HG02938 (cell line): ENCODE data around the gene DLG4.
"Not testable (repeated sequence)": the region's sequence is repeated elsewhere in the genome, so short reads cannot be mapped to it uniquely, and the experiment has no call there.

Source experiments
- ATAC-seq: cut with Tn5 transposase; IDR thresholded peaks from one replicate; pipeline ENCODE4 v1.9.1; 2021; ENCODE audit warnings: mild to moderate bottlenecking, moderate library complexity; ENCODE audit not compliant: unreplicated experiment

Gene DLG4

DNA sequence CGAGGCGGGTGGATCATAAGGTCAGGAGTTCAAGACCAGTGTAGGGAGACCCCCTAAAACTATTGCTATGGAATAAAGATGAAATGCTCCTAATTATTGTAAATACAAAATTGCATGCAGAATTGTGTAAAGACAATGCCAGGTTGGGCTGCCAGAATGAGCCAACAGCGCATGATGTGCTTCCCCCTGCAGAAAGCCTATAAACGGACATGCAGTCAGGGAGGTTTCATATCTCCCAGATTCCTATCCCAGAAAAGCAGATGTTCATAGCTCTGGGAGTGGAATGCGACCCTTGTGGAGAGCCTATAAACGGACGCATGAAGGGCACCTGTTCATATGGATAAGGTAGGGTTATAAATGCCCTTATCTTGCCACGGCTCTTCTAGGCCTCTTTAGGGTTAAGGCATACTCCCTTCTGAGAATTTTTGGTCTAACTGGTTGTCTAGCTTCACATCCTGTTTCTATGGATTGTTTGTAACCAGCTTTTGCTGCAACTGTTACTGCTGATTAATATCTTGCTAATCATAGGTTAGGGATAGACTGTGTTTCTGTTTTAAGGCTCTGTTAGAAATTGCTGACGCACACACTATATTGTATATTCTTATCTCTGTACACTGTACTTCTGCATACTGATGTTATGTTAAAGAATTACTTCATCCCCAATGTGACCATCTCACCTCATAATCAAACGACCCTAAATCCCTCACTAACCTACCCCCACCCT lies 50.6 kb downstream of the DLG4 start:
- not testable (repeated sequence) for ATAC-seq

DNA sequence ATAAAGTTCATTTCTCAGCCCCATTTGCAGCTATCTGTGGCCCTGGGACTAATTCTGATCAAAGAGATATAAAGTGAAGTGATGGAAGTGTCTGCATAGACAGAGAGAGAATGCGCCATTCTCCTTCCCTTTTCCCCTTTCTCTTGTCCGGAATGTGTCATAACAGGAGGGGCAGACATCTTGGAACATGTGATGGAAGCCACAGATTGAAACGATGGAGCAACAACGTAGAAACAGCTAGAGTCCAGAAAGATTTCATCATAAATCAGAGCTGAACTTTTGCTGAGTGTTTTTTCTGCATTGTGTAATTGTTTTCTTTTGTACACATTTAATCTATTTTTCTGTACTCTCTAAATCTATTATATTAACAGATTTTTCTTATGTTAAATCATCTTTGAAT lies 51.8 kb downstream of the DLG4 start:
- ATAC-seq: no peak

DNA sequence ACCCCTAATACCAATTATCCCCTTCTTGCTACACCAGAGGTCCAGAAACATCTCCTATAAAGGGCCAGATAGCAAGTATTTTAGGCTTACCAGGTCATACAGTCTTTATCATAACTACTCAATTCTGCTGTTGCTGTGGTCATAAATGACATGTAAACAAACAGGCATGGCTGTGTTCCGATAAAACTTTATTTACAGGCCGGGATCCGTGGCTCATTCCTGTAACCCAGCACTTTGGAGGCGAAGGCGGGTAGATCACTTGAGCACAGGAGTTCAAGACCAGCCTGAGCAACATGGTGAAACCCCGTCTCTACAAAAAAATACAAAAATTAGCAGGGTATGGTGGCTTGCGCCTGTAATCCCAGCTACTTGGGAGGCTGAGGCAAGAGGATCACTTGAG lies 52.8 kb downstream of the DLG4 start:
- no peak for ATAC-seq

DNA sequence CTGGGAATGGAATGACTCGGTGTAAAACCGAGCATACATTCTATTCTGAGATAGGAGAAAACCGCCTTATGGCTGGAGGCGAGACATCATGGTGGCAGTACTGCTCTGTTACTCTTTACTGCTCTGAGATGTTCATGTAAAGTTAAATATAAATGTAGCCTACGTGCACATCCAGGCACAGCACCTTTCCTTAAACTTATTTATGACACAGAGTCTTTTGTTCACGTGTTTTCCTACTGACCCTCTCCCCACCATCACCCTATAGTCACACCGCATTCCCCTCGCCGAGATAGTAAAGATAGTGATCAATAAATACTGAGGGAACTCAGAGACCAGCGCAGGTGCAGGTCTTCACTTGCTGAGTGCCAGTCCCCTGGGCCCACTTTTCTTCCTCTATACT lies 60.1 kb downstream of the DLG4 start:
- not testable (repeated sequence) for ATAC-seq

DNA sequence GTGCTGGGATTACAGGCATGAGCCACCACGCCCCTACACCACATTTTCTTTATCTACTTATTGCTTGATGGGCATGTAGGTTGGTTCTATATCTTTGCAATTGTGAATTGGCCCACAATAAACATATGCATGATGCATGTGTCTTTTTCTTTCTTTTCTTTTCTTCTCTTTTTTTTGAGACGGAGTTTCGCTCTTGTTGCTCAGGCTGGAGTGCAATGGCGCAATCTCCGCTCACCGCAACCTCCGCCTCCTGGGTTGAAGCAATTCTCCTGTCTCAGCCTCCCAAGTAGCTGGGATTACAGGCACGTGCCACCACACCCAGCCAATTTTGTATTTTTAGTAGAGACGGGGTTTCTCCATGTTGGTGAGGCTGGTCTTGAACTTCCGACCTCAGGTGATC lies 61.2 kb downstream of the DLG4 start:
- not testable (repeated sequence) for ATAC-seq

DNA sequence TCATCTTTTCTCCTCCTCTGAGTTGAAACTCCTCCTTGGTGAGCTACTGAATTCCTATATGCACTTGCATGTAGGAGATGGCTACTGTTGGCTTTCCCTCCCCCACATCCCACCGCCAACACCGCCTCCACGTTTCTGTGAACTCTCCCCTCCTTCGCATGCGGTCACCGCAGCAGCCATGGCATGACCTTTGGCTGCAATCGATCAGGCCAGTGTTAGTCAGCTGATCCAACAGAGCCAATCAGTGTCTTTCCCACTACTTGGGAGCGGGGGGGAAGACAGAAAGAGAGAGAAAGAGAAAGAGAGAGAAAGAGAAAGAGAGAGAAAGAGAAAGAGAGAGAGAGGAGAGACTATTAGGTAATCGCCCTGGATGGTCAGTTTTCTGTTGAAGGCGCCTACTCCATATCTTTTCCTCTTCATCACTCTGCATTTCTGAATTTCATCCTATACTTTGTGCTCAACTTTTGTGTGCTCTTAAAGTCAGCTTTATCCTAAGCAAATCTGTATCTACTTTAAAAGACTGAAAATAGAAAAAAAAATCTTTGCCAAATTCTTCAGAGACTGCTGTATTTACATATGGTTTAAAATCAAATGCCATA lies 63.2 kb downstream of the DLG4 start:
- ATAC-seq: no peak

DNA sequence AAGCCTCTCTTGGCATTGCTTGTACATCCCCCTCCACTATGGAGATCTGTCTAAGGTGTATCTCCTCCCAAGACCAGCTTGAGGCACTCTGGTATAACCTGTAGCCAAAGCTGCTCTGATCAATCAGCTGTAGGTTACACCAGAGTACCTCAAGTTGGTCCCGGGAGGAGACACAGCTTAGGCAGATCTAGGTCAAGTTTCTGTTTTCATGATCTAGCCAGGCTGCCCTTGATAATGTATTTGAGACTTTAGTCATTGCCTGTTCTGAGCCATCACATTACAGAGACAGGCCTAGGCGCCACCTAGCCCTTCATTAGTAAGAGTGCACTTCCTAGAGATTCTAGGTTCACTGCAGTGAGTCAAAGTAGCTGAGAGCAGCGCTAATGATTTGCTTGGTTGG lies 71.9 kb downstream of the DLG4 start:
- ATAC-seq: no peak

DNA sequence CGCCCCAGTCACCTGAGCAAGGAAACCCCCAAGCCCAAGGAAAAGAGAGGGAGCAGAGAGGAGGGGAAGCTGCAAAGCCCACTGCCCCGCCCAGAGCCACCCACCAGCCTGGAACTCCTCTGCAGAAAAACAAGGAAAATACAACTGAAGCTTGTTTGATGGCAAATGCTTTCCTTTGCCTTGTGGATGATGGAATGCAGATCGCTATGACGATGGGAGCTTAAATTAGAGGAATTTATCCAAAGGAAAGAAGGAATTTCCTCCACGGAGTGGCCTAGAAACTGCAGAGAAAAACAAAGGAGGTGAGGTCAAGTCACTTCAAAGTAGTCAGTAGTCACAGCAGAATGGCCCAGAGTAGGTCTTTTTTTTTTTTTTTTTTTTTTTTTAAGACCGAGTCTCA lies 73.5 kb downstream of the DLG4 start:
- ATAC-seq: no peak

DNA sequence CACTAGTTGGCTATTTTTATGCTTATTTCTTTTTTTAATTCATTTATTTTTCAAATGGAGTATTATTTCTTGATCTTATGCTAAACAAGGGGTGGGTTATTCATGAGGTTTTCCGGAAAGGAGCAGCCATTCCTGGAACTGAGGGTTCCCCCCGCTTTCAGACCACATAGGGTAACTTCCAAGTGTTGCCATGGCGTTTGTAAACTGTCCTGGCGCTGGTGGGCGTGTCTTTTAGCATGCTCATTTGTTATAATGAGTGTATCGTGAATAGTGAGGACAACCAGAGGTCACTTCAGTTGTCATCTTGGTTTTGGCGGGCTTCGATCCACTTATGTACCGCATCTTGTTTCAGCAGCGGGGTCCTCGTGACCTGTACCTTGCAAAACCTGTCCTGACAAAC lies 75.4 kb downstream of the DLG4 start:
- no peak for ATAC-seq

DNA sequence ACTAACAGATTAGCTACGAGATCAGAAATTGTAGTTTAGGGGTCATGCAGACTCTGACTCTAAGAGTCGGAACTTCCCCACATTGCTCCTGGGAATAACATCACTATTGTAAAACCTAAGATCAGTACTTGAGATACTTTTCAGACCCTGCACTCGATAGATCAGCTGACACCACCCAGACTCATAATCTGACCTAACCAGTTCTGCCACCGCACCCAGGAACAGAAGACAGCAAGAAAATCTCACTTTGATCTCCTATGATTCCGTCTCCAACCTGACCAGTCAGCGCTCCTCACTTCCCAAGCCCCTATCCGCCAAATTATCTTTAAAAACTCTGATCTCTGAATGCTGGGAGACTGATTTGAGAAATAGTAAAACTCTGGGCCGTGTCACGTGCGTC lies 77.8 kb downstream of the DLG4 start:
- ATAC-seq: no peak

DNA sequence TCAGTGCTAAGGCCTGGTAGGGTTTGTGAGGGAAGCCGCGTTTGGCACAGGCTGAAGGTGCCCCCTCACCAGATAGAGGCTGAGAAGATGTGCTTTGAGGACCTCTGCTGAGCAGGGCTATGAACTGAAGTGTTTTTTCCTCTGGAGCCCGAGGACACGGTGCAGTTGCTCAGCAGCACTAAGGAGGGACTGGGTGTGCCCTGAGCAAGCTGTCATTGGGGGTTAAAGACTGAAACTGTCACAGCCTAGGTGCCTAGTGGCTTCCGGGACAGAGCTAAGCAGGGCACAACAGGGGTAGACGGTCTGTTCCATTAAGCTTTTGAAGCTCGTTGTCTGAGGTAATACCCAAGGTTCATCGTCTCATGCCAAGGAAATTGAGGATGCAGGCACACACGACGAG lies 80.2 kb downstream of the DLG4 start:
- ATAC-seq: no peak

DNA sequence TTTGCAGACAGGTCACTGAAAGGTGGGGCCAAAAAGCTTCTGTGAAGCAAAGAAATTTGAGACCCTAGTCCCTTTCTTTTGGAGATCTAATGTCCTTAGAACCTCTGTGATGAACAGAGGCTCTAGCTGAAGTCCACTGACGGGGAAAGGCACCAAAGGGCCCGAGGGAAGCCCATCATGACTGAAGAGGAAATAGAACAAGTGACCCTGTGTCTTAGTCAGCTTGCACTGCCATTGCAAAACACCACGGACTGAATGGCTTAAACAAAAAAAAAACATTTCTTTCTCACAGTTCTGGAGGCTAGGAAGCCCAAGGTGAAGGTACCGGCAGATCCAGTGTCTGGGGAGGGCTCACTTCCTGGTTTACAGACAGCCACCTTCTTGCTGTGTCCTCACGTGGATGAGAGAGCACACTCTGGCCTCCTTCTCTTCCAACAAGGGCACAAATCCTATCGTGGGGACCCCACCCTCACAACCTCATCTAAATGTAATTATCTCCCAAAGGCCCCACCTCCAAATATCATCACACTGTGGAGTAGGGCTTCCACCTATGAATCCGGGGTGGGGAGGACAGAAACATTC lies 80.7 kb downstream of the DLG4 start:
- ATAC-seq: no peak

DNA sequence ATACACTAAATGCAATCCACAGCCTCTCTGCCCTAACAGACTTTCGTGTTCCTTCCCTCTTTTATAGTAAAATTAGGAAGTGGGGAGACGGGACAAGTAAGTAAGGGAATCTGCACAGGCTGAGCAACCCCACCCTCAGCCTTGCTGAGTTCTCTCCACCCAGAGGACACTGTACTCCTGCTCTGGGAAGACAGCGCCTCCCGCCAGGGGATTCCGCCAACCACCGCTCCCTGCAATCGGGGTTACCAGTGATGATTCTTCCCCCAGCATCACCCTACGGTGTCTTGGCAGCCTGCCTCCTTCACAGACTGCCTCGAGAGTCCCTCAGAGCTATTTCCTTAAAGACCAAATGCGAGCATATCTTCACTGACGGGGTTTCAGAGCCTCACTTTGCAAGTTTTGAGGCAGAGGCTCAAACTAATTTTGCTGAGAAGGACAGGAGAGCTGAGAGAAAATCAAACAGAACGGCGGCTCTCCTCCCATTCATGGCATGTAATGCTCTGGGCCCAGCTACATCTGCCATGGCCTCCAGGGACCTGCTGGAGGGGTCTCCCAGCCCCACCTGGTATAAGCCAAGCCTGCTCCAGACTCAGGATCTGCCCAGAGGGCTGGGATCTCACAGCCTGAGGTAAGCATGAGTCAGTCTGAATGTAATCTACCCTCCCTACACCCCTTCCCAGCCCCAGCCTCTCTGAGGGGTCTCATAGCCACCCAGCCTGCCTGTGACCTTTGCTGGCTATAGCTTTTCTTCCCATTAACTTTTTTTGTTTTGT lies 82.3 kb downstream of the DLG4 start:
- no peak for ATAC-seq
